MCF 10A (cell line): ENCODE data around the gene SUSD5. TPM values are rescaled to one million over a fixed set of nuclear protein-coding genes. Genes with fewer than 3 reads are reported as not detected.

Source experiments
- BruUV-seq: library from RNA; stranded (reverse); fragments of 400-500 nt; replicated peaks from 2 replicates; lab custom pipeline; 2021; lab: Mats Ljungman, UMichigan
- CTCF ChIA-PET: fragments of 300-600 bp; sonication (Branson Sonifier 250); formaldehyde crosslinking; extraction: SDS; loops from one replicate; lab custom pipeline; 2021; ENCODE audit warnings: antibody characterized with exemption, inconsistent platforms; lab: Yijun Ruan, JAX
- POLR2A ChIA-PET: fragments of 300-600, 350-650 bp; sonication (Branson Sonifier 250); formaldehyde crosslinking; extraction: SDS; loops from one replicate; lab custom pipeline; 2020; ENCODE audit warnings: antibody characterized with exemption, inconsistent platforms; lab: Yijun Ruan, JAX
- DNase-seq: peaks from one replicate; pipeline ENCODE4 v3.0.0-alpha.2; 2018; ENCODE audit not compliant: unreplicated experiment
- H3K27ac Mint-ChIP-seq: one replicate; pipeline ENCODE4 v1.8.0; 2022; ENCODE audit warnings: mild to moderate bottlenecking, low read depth, mixed read lengths; ENCODE audit not compliant: unreplicated experiment
- H3K27me3 Mint-ChIP-seq: one replicate; pipeline ENCODE4 v1.8.0; 2022; ENCODE audit warnings: mixed read lengths; ENCODE audit not compliant: insufficient read depth, unreplicated experiment
- H3K36me3 Mint-ChIP-seq: one replicate; pipeline ENCODE4 v1.8.0; 2022; ENCODE audit warnings: mild to moderate bottlenecking, moderate library complexity, mixed read lengths; ENCODE audit not compliant: insufficient read depth, unreplicated experiment
- H3K4me1 Mint-ChIP-seq: one replicate; pipeline ENCODE4 v1.8.0; 2022; ENCODE audit warnings: mixed read lengths; ENCODE audit not compliant: insufficient read depth, unreplicated experiment
- H3K4me3 Mint-ChIP-seq: one replicate; pipeline ENCODE4 v1.8.0; 2022; ENCODE audit warnings: mild to moderate bottlenecking, moderate library complexity, mixed read lengths; ENCODE audit not compliant: unreplicated experiment
- H3K9me3 Mint-ChIP-seq: one replicate; pipeline ENCODE4 v1.8.0; 2022; ENCODE audit warnings: mixed read lengths; ENCODE audit not compliant: unreplicated experiment
- intact Hi-C: fragments of 100-400 bp; cut with micrococcal nuclease; formaldehyde crosslinking; loops from 2 replicates; pipeline ENCODE4 v1.14.1; 2022
- total RNA-seq: library from RNA; stranded (reverse); gene quantifications from 2 replicates; pipeline ENCODE4 v1.2.3, GENCODE V29; 2022
- TF ChIP-seq, protein P1 (sequence below): fragments of 200-600 bp; IDR thresholded peaks from one replicate; pipeline ENCODE4 v1.8.0; 2022; ENCODE audit warnings: antibody characterized with exemption, mild to moderate bottlenecking; ENCODE audit not compliant: unreplicated experiment

Gene SUSD5
- total RNA-seq, 1 experiment from 2014 or later: 3.4 TPM

DNA sequence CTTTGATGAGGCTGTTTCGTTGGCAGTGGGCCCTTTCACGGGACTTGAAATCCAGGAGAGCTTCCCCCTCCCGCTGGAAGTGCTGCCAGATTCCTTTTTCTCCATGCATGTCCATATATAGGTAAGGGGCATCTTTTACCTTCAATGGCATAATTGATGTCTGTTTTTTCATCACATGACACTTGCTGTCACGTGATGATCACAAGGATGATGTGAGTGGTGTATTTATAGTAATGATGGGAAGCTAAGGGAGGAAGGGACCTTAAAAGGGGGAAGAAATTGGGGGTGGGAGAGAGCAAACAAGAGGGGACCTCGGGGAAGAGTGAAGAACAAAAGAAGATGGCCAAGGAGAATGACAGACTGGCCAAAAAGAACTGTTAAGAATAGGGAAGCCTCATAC lies 11.3 kb upstream of the SUSD5 start:
- Mint-ChIP-seq H3K4me1 (peaks cover 5% of the 10 kb centered on the region), H3K9me3 (no peaks in the 10 kb centered on the region), H3K27ac (no peak overlapping the region), H3K36me3 (no peaks in the 10 kb centered on the region), H3K4me3 (no peak overlapping the region), H3K27me3 (peaks cover 11% of the 10 kb centered on the region)
- CTCF ChIA-PET: no interaction called here
- no TSS peak for BruUV-seq
- intact Hi-C loops: no loop called here
- no peak for DNase-seq
- TF ChIP-seq, protein P1, sequence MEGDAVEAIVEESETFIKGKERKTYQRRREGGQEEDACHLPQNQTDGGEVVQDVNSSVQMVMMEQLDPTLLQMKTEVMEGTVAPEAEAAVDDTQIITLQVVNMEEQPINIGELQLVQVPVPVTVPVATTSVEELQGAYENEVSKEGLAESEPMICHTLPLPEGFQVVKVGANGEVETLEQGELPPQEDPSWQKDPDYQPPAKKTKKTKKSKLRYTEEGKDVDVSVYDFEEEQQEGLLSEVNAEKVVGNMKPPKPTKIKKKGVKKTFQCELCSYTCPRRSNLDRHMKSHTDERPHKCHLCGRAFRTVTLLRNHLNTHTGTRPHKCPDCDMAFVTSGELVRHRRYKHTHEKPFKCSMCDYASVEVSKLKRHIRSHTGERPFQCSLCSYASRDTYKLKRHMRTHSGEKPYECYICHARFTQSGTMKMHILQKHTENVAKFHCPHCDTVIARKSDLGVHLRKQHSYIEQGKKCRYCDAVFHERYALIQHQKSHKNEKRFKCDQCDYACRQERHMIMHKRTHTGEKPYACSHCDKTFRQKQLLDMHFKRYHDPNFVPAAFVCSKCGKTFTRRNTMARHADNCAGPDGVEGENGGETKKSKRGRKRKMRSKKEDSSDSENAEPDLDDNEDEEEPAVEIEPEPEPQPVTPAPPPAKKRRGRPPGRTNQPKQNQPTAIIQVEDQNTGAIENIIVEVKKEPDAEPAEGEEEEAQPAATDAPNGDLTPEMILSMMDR: no peak
- POLR2A ChIA-PET: interaction anchor here (0.7 kb wide), 1 partner anchor 209 kb away, joined by 3 read pairs; no protein-coding TSS in a partner anchor

DNA sequence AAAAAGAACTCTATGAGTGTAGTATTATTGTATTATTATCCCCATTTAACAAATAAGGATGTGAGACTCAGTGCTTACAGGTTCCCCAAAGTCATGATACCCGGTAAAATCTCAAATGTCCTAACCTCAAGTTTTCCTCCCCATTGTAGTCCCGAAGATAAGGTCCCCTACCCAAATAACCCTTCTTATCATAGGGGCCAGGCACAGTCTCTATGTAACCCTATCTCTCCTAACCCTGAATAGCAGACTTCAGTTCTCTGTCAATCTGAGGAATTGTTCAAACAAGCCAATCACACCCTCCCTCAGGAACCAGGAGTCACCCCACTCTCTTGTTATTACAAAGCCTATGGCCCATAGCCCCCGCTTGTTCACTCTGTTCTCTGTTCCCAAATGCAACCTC lies 10.5 kb upstream of the SUSD5 start:
- DNase-seq: no peak
- BruUV-seq: no TSS peak
- H3K27me3 Mint-ChIP-seq: peaks cover 11% of the 10 kb centered on the region
- ChIA-PET CTCF (no interaction called here), POLR2A (no interaction called here)
- intact Hi-C loops: no loop called here
- no peak overlapping the region for H3K27ac Mint-ChIP-seq
- H3K9me3 Mint-ChIP-seq: no peaks in the 10 kb centered on the region
- peaks cover 5% of the 10 kb centered on the region for H3K4me1 Mint-ChIP-seq
- no peaks in the 10 kb centered on the region for H3K36me3 Mint-ChIP-seq
- TF ChIP-seq, protein P1: no peak
- no peak overlapping the region for H3K4me3 Mint-ChIP-seq

DNA sequence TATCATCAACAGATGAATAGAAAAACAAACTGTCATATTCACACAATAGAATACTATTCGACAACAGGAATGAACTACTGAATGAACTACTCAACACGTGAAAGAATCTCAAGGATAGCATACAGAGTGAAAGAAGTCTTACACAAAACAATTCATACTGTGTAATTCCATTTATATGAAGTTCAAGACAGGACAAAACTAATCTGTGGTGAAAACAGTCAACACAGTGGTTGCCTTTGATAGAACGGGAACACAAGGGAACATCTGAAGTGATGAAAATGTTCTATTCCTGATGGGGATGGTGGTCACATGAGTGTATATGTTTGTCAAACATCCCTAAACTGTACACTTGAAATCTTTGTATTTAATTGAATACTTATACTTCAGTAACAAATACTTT lies 2.6 kb upstream of the SUSD5 start:
- H3K4me3 Mint-ChIP-seq: no peak overlapping the region
- no TSS peak for BruUV-seq

DNA sequence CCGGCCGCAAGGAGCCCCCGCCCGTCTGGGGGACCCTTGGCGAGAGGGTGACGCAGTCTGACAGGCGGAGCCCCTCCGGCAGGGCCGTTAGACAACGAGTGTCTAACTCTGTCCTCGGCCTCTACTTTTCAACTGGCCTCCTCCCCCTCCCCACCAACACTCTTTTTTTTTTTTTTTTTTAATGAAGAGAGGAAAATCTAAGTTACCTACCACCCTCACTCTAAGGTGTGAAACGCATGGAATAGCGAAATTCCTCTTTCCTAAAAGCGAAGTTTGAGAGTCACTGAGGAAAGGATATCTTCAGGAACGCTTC lies 521 bp upstream of the SUSD5 start:
- H3K36me3 Mint-ChIP-seq: no peaks in the 10 kb centered on the region

More for the DNA sequence above, 2.6 kb upstream of the SUSD5 start:
- POLR2A ChIA-PET: no interaction called here
- Mint-ChIP-seq H3K27ac (no peak overlapping the region), H3K9me3 (no peaks in the 10 kb centered on the region), H3K36me3 (no peaks in the 10 kb centered on the region), H3K27me3 (peaks cover 5% of the 10 kb centered on the region), H3K4me1 (peaks cover 10% of the 10 kb centered on the region)
- TF ChIP-seq, protein P1: no peak
- CTCF ChIA-PET: no interaction called here
- intact Hi-C loops: no loop called here
- no peak for DNase-seq

More for the DNA sequence above, 521 bp upstream of the SUSD5 start:
- H3K9me3 Mint-ChIP-seq: no peaks in the 10 kb centered on the region
- CTCF ChIA-PET: interaction anchor here (0.6 kb wide), 1 partner anchor 59 kb away, joined by 4 read pairs; no protein-coding TSS in a partner anchor
- TF ChIP-seq, protein P1: no peak
- intact Hi-C loops: no loop called here
- H3K4me3 Mint-ChIP-seq: peak overlapping the region; percentile 71
- no peak overlapping the region for H3K27ac Mint-ChIP-seq
- peaks cover 15% of the 10 kb centered on the region for H3K27me3 Mint-ChIP-seq
- peaks cover 10% of the 10 kb centered on the region for H3K4me1 Mint-ChIP-seq
- POLR2A ChIA-PET: no interaction called here
- DNase-seq: no peak
- BruUV-seq: no TSS peak
